Activated CD4-positive, alpha-beta T cell treated with anti-CD3 and anti-CD28 coated beads, Interleukin-2, amount 50 U/mL, for 24 hours (primary cell): ENCODE data around the gene HOXB7.

Experiments used
- DNase-seq, 2 donors: peaks; one replicate each; pipeline ENCODE4 v3.0.0-alpha.2; 2020; ENCODE audit warnings: low read depth in 1 of 2, low spot score in 1 of 2

Gene HOXB7

GRCh38 chr17:48611213-48611612 is 396 bp upstream of the HOXB7 start:
- DNase-seq: no peak

DNA sequence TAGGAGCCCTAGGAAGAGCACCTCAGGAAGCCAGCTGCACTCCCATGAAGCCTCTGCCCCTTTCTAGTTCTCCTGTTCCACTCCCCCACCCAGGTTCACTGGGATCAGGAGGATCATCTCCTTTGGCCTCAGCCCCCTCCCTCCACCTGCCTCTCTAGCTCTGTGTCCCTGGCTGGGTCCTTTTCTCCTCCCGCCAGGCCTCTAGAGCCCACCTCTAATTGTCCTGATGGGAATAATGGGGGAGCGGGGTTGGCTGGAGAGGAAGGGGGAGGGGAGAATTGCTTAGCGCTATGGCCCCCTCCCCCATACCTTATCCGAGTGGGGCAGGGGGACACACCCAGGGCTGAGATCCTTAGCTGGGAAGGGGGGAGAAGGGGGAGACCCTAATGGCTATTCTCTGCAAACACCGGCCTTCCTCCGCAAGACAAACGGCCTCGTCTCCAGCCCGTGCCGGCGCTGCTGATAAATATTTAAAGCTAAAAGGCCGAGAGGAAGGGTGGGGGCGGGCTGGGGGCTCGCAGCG is 997 bp downstream of the HOXB7 start:
- DNase-seq: no peak

DNA sequence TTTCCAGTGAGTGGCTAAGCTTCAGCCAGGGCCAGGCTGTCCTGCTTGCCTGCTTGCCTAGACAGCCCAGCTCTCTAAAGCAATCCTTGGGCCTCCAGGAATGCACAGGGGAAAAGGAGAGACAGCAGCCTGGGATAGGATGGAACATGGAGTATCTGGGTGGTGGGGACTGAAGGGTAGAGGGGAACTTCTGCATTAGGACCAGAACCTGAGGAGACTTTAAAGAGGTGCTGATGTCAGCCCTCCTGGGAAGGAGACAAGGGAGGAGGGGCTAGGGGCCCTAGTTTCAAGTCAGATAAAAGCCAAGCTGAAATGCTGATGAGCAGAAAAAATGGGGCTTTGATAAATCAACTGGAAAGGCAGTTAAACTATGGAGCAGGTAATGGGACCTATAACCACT is 1.8 kb downstream of the HOXB7 start:
- DNase-seq: no peak

DNA sequence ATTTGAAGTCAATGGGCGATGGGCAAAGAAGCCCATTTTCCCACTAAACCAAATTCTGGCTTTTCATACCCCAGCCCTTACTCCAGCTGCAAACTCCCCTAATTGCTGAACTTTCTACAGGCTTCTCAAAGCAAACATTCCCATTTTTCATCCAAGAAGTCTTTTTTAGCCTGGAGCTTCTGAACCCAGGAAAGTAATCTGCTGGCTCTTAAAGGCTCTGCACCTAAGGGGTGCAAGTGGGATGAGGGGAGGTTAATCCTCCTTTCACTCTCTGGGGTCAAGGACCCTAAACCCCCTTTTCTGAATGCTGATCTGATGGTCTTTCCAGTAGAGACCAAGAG is 2.4 kb downstream of the HOXB7 start:
- no peak for DNase-seq

DNA sequence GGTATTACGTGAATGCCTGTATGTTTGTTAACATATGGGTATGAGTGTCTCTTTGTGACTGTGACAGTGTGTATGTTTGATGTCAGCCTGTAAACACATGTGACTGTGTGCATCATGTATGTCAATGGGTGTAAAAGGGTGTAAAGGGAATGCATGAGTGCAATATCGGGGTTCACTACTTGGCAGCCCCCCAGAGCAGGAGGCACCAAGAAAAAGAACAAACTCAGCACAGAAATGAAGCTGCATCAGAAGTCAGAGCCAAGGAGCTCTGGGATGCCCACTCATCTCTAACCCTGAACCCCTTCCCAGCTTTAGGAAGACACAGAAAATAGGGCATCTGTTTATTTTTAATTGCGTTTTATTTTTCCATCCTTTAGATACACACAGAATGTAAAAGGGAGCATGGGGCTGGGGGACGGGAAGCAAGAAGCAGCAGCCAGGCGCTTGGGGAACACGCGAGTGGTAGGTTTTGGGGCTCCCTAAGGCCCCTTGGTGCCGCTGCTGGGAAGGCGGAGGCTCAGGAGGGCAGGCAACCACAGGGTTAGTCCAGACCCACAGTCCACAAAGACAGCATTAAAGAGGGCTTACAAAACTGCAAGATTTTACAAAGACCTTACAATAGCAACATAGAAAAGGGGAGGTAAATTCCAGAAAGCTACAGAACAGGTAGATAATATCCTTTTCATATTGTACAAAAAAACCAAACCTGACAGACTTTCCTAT is 3.8 kb downstream of the HOXB7 start:
- DNase-seq: no peak

DNA sequence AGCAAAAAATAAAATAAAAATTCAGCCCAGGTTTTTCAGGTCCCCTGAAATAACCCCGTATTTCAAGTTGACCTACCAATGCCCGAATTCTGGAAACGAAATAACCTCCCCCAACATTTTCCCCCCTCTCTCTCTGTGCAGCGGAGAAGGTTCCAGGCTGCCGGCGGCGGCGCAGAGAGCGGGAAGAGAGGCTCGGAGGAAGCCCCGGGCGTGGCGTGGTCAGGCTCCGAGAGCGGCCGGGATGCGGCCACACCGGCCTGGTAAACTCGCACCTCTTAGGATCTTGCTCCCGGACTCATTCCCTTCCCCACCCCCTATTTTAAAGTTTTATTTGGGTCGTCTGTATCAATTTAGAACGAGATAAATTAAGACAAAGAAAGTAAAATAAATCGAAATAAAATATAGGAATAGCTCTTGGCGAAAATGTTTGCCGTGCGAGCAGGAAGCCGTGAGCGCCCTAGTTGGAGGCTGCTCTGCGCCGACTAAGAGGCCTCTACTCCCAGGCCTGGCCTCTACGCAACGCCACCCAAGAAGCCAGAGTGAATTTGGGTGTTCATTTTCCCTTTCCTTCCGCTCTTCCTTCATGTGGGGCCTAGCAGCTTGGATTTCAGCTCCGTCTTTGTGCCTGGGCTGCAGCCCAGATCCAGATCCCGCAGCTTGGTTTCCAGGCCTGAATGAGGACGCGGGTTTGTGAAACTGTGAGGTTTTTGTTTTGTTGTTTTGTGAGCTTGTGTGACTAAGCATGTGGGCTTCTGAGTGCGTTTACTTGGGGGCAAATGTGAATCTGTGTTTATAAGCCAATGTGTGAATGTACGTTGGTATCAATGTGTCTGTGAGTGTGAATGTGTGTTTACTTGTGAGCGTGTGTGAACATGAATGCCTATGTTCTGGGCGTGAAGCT is 4.6 kb downstream of the HOXB7 start:
- DNase-seq: no peak

- no peak for DNase-seq
Observed at GRCh38 chr17:48605409-48605919, 5.4 kb downstream of the HOXB7 start.

GRCh38 chr17:48604770-48605329 is 6.0 kb downstream of the HOXB7 start, which contains the start of gene HOXB6:
Gene HOXB6 (minus strand): TSS chr17:48604986. CDS start chr17:48598150, 6,836 bp downstream.
- DNase-seq: no peak

GRCh38 chr17:48603959-48604769 is 6.7 kb downstream of the HOXB7 start:
- no peak for DNase-seq

DNA sequence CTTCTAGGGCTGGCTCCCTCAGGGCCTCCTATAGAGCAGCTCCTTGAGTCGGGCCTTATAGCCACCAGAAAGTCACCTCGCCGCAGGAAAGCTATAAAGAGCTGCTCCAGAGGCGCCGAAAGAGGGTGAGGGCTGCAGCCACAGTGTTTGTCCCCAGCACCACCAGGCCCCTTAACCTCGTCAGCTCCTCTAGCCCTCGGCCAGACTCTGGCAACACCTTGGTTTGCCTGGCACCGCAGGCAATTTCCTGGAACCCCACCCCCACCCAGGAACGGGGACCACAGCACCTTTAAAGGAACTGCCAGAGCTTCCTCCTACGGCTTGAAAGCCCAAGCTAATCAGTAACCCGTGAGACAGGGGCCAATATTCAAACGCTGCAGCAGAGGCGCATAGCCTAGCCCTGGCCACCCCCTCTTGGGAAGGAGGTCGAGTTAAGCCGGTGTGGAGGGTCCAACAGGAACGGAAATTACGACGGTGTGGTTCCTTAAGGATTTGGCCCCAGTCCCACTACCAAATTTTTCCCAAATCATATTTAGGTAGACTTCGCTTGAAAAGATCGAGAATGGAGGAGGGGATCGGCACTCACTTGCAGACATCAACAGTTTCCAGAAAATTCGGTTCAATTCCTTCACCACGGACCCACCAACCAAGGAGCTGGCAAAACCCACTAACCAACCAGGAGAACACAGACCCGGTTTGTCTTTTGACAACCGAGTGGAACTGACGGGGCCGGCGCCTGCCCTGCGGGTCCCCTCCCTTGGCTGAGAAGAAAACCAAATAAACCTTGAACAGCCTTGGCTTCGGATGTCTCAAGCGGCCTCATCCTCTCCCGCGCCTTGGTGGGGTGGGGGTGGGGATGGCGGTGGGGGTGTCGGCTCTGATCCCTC is 9.0 kb downstream of the HOXB7 start:
- DNase-seq: no peak

DNA sequence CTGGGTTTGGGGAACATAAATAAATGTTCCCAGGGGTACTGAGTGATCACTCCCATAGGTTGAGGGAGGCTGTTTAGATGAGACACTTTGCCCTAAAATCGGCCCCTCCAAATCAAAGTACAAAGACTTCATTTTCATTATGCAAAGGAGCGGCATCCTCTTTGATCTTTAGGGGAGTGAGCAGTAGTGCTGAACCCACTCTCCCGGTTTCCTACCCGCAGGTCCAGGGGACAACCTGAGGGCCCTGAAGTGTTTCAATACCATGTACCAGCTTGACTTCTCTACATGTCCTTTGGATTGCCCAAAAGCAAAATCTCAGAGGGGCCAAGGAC is 9.6 kb downstream of the HOXB7 start:
- no peak for DNase-seq

GRCh38 chr17:48600244-48601098 is 10.3 kb downstream of the HOXB7 start:
- DNase-seq: no peak

DNA sequence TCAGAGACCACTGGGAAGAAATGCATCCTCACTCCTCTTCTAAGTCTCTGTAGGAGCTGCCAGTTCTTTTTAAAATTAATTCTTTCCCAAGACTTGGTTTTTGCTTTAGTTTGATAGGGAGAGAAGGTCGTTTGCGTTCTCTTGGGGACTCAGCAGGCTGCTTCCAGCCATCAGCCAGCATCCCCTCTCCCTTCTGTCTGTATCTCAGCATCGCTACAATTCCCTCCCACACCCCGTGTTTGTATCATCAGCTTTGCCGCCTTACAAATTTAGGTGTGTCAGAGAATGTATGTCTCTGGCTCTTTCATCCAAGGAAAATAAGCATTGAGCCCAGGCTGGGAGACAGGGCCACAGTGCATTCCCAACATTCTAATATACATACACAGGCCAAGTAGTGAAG is 11.5 kb downstream of the HOXB7 start:
- no peak for DNase-seq

DNA sequence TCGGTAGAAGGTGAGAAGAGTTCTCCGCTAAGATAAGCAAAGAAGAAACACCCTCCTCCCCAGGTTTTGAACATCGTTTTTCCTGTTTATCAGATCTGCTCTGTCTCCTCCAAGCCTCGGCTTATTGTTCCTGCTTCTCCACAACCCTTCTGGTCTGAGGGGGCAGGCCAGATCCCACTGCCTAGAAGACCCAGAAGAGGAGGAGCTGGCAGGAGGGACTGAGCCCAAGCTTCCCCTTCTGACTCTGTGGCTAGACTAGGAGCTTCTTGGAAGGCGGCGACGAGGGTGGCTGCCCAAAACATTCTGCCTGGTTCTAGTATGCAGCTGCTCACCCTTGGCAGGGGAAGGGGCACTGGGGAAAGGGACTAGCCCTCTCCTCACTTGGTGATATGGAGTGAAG is 12.1 kb downstream of the HOXB7 start:
- no peak for DNase-seq

DNA sequence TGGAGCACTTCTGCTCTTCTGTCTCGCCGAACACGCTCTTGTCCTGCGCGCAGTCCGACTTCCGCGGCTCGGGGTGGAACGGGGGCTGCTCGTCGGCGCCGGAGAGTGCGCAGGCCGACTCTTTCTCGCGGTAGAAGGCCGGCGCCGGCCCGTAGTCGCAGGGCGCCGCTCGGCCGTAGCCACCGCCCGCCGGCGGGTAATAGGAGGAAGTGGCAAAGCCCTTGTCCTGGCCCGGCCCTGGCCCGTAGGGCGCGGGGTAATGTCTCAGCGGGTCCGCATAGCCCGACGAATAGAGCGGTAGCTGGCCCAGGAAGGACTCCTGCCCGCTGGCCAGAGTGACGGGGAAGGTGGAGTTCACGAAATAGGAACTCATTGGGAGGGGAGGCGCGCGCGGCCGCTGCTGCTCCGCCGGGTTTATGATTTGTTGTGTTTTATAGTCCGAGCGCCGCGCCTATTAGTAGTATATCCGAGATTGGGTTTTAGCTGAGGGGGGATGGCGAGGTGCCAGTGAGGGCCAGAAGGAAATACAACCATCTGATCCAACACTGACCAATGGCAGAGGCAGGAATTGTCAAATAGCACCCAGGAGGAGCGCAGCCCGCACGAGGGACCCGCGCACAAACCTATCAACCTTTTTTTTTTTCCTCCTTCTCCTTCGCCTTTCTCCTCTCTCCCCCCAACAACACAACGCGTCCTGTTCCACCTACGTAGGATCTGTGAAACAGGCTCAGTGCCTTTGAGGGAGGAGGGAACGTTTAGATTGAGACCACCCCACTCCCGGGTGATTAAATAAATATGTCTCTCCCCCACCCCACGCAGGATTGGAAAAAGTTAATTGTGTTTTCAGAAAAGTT is 12.8 kb downstream of the HOXB7 start:
- DNase-seq: no peak

DNA sequence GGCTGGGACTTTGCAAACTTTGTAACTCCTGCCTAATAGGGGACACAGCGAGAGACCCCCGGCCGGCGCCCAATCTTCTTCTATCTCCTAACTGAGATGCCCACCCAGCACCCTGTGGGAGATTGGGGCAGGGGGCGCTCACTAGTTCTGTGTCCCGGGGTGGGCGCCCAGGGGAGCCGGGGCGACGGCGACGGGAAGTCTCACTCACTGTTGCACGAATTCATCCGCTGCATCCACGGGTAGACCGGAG is 13.4 kb downstream of the HOXB7 start:
- no peak for DNase-seq

DNA sequence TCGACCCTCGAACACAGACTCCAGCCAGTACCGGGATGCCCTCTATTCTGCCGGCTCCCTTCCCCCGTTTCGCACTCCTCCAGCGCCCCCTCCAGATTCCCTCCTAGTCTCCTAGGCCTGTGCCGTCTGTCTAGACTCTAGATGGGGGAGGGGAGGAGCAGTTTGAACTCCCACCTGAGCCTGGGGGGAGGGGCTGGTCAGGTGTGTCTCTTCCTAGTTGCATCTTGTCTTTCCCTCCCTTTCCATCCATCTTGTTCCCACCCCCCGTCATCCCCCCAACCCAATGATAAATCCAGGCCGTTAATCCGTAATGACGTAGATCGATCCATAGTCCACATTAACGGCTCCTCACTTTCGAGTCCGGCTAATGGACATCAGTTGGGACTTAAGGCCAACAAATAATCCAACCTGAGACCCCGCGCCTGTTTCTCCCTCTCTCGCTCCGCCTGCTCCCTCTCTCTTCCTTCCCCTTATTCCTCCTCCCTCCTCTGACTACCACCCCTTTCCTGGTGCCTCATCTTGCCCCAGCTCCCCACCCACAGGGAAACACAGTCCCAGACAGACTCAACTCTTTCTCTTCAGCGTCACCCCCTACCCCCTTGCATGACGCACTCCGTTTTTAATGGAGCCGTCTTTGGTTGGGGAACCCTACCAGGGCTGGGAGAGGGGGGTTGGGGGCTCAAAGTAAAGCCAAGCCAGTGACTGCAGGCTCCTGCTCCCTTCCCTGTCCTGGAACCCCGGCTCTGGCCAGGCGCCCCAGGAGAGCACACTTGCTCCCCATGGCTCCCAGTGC is 13.9 kb downstream of the HOXB7 start:
- no peak for DNase-seq
